Neuron (in vitro differentiated cells): ENCODE measurements around the gene NUDT14.
A peak's percentile ranks its signal among the peaks of the same experiment; 100 is the strongest.

ENCODE experiments used
- H2AFZ ChIP-seq: one replicate; pipeline ENCODE4 v1.6.1; 2013; ENCODE audit warnings: low read depth, mild to moderate bottlenecking, inconsistent platforms, low read length, moderate library complexity
- H3K27me3 ChIP-seq: one replicate; pipeline ENCODE4 v1.6.1; 2013; ENCODE audit warnings: low read length; ENCODE audit not compliant: insufficient read depth
- H3K36me3 ChIP-seq: one replicate; pipeline ENCODE4 v1.6.1; 2013; ENCODE audit warnings: low read length; ENCODE audit not compliant: insufficient read depth
- H3K4me1 ChIP-seq: one replicate; pipeline ENCODE4 v1.6.1; 2013; ENCODE audit warnings: low read length; ENCODE audit not compliant: insufficient read depth
- H3K4me3 ChIP-seq: 2 replicates; pipeline ENCODE4 v1.5.1; 2013; ENCODE audit warnings: mild to moderate bottlenecking, low read length, moderate library complexity
- H3K9me3 ChIP-seq: one replicate; pipeline ENCODE4 v1.6.1; 2013; ENCODE audit warnings: low read length

The NUDT14 gene

GRCh38 chr14:105180592-105181548 lies at the start of gene NUDT14:
Gene NUDT14, minus strand, starts transcription at chr14:105181312. Its CDS starts 103 bp downstream, at chr14:105181209.
- Histone ChIP-seq H3K4me1 (peaks cover 3% of the 10 kb centered on the region), H3K36me3 (no peaks in the 10 kb centered on the region), H3K9me3 (no peaks in the 10 kb centered on the region), H3K27me3 (peaks cover 32% of the 10 kb centered on the region), H2AFZ (no peak within 1 kb of the TSS), H3K4me3 (peak within 1 kb of the TSS; percentile 42)

- Histone ChIP-seq H2AFZ (no peak overlapping the region), H3K36me3 (peaks cover 19% of the 10 kb centered on the region), H3K4me1 (no peaks in the 10 kb centered on the region), H3K9me3 (no peaks in the 10 kb centered on the region), H3K27me3 (no peaks in the 10 kb centered on the region), H3K4me3 (no peak overlapping the region)
Measured at GRCh38 chr14:105229099-105229655, 48.1 kb upstream of the NUDT14 start.

- Histone ChIP-seq H3K4me3 (no peak overlapping the region), H3K4me1 (no peaks in the 10 kb centered on the region), H3K27me3 (no peaks in the 10 kb centered on the region), H2AFZ (no peak overlapping the region), H3K9me3 (no peaks in the 10 kb centered on the region), H3K36me3 (peaks cover 19% of the 10 kb centered on the region)
Measured at GRCh38 chr14:105228562-105228961, 47.5 kb upstream of the NUDT14 start.

GRCh38 chr14:105227346-105227745 lies 46.2 kb upstream of the NUDT14 start:
- Histone ChIP-seq H3K36me3 (peaks cover 19% of the 10 kb centered on the region), H2AFZ (no peak overlapping the region), H3K4me1 (no peaks in the 10 kb centered on the region), H3K27me3 (no peaks in the 10 kb centered on the region), H3K4me3 (no peak overlapping the region), H3K9me3 (peaks cover 2% of the 10 kb centered on the region)

GRCh38 chr14:105226198-105226597 lies 45.1 kb upstream of the NUDT14 start:
- no peaks in the 10 kb centered on the region for H3K27me3 ChIP-seq
- H2AFZ ChIP-seq, result no peak overlapping the region
- H3K4me3 ChIP-seq, result no peak overlapping the region
- H3K9me3 ChIP-seq, result peaks cover 2% of the 10 kb centered on the region
- H3K4me1 ChIP-seq, result no peaks in the 10 kb centered on the region
- H3K36me3 ChIP-seq, result peaks cover 22% of the 10 kb centered on the region

- H2AFZ ChIP-seq, result no peak overlapping the region
- no peak overlapping the region for H3K4me3 ChIP-seq
- no peaks in the 10 kb centered on the region for H3K27me3 ChIP-seq
- peaks cover 2% of the 10 kb centered on the region for H3K9me3 ChIP-seq
- H3K36me3 ChIP-seq, result peaks cover 28% of the 10 kb centered on the region
- no peaks in the 10 kb centered on the region for H3K4me1 ChIP-seq
Measured at GRCh38 chr14:105224845-105225570, 43.9 kb upstream of the NUDT14 start.

- H2AFZ ChIP-seq, result no peak overlapping the region
- no peaks in the 10 kb centered on the region for H3K4me1 ChIP-seq
- no peaks in the 10 kb centered on the region for H3K27me3 ChIP-seq
- peaks cover 35% of the 10 kb centered on the region for H3K36me3 ChIP-seq
- peaks cover 2% of the 10 kb centered on the region for H3K9me3 ChIP-seq
- H3K4me3 ChIP-seq, result no peak overlapping the region
Measured at GRCh38 chr14:105223770-105224544, 42.8 kb upstream of the NUDT14 start.

- H3K9me3 ChIP-seq, result peaks cover 2% of the 10 kb centered on the region
- H3K36me3 ChIP-seq, result peaks cover 37% of the 10 kb centered on the region
- H3K4me3 ChIP-seq, result no peak overlapping the region
- H3K4me1 ChIP-seq, result no peaks in the 10 kb centered on the region
- H2AFZ ChIP-seq, result no peak overlapping the region
- no peaks in the 10 kb centered on the region for H3K27me3 ChIP-seq
Measured at GRCh38 chr14:105223260-105223659, 42.1 kb upstream of the NUDT14 start.

GRCh38 chr14:105221598-105222178 lies 40.6 kb upstream of the NUDT14 start:
- Histone ChIP-seq H2AFZ (no peak overlapping the region), H3K9me3 (peaks cover 2% of the 10 kb centered on the region), H3K36me3 (peaks cover 45% of the 10 kb centered on the region), H3K4me3 (no peak overlapping the region), H3K27me3 (no peaks in the 10 kb centered on the region), H3K4me1 (no peaks in the 10 kb centered on the region)

- Histone ChIP-seq H3K4me1 (no peaks in the 10 kb centered on the region), H2AFZ (no peak overlapping the region), H3K36me3 (peaks cover 38% of the 10 kb centered on the region), H3K4me3 (no peak overlapping the region), H3K9me3 (peaks cover 2% of the 10 kb centered on the region), H3K27me3 (no peaks in the 10 kb centered on the region)
Measured at GRCh38 chr14:105220699-105221597, 39.8 kb upstream of the NUDT14 start.

GRCh38 chr14:105219753-105220152 lies 38.6 kb upstream of the NUDT14 start:
- no peak overlapping the region for H3K4me3 ChIP-seq
- H3K9me3 ChIP-seq, result peaks cover 2% of the 10 kb centered on the region
- H3K27me3 ChIP-seq, result no peaks in the 10 kb centered on the region
- no peaks in the 10 kb centered on the region for H3K4me1 ChIP-seq
- H2AFZ ChIP-seq, result no peak overlapping the region
- H3K36me3 ChIP-seq, result peaks cover 32% of the 10 kb centered on the region
